A549 (cell line): ENCODE measurements around the gene MON1A. TPM values are rescaled to one million over a fixed set of nuclear protein-coding genes. Genes with fewer than 3 reads are reported as not detected.

ENCODE experiments used
- polyA plus RNA-seq, 4 experiments: library from polyadenylated mRNA; depleted of rRNA in 3 of 4; stranded (reverse); fragments of >200 nt; fragmentation: RNase III in 1 of 4; extraction: RNeasy Plus Mini Kit Qiagen cat#74134 plus additional on column Dnase treatment in 1 of 4; gene quantifications; 2 replicates in 3 of 4; 3 replicates in 1 of 4; pipeline ENCODE4 v1.2.3, GENCODE V29; 2011 to 2017
- small RNA-seq, 6 experiments: library from RNA; depleted of rRNA; stranded (forward); fragments of <200 nt; gene quantifications; one replicate each; pipeline ENCODE3, GENCODE V24; 2012

Gene MON1A
- polyA plus RNA-seq, 2 of the 4 experiments (the other 2 are of a cell fraction) = 4.2 to 5.1 TPM

Small RNA genes within 50 kb of the gene (small RNA-seq; reads per million reads assigned to genes)
- 0 reads per million in 6 experiments for gene RN7SL217P

Other genes starting within 250 kb of the MON1A start
- gene MST1, start 240.3 kb downstream of the MON1A start, polyA plus RNA-seq (2011; rRNA removed) = 3.6 and 5.0 TPM in 2 replicates
- 3.2 to 6.9 TPM (median 4.9 TPM) in 3 replicates for gene MST1, start 240.3 kb downstream of the MON1A start, polyA plus RNA-seq (2017; fragmentation: RNase III; extraction: RNeasy Plus Mini Kit Qiagen cat#74134 plus additional on column Dnase treatment)
- 14.4 and 21.3 TPM in 2 replicates for gene RNF123, start 240.3 kb downstream of the MON1A start, polyA plus RNA-seq (2011; rRNA removed)
- 12.9 to 16.1 TPM (median 16.0 TPM) in 3 replicates for gene RNF123, start 240.3 kb downstream of the MON1A start, polyA plus RNA-seq (2017; fragmentation: RNase III; extraction: RNeasy Plus Mini Kit Qiagen cat#74134 plus additional on column Dnase treatment)
- 0.03 TPM in 1 of 2 replicates, not detected in the other for gene AMIGO3, start 210.1 kb downstream of the MON1A start, polyA plus RNA-seq (2011; rRNA removed)
- 0.13 TPM in 1 of 3 replicates, not detected in the others for gene AMIGO3, start 210.1 kb downstream of the MON1A start, polyA plus RNA-seq (2017; fragmentation: RNase III; extraction: RNeasy Plus Mini Kit Qiagen cat#74134 plus additional on column Dnase treatment)
- gene GMPPB, start 205.9 kb downstream of the MON1A start, polyA plus RNA-seq (2011; rRNA removed) = 12.2 and 12.9 TPM in 2 replicates
- gene GMPPB, start 205.9 kb downstream of the MON1A start, polyA plus RNA-seq (2017; fragmentation: RNase III; extraction: RNeasy Plus Mini Kit Qiagen cat#74134 plus additional on column Dnase treatment) = 22.1 to 26.9 TPM (median 24.1 TPM) in 3 replicates
- 22.2 and 28.9 TPM in 2 replicates for gene IP6K1, start 143.3 kb downstream of the MON1A start, polyA plus RNA-seq (2011; rRNA removed)
- 15.2 to 16.3 TPM (median 16.2 TPM) in 3 replicates for gene IP6K1, start 143.3 kb downstream of the MON1A start, polyA plus RNA-seq (2017; fragmentation: RNase III; extraction: RNeasy Plus Mini Kit Qiagen cat#74134 plus additional on column Dnase treatment)
- 0.54 and 0.71 TPM in 2 replicates for gene CDHR4, start 129.9 kb downstream of the MON1A start, polyA plus RNA-seq (2011; rRNA removed)
- 0.52 to 1.1 TPM (median 0.66 TPM) in 3 replicates for gene CDHR4, start 129.9 kb downstream of the MON1A start, polyA plus RNA-seq (2017; fragmentation: RNase III; extraction: RNeasy Plus Mini Kit Qiagen cat#74134 plus additional on column Dnase treatment)
- gene INKA1, start 126.5 kb downstream of the MON1A start, polyA plus RNA-seq (2011; rRNA removed) = 0.21 and 0.39 TPM in 2 replicates
- 0.51 to 0.75 TPM (median 0.74 TPM) in 3 replicates for gene INKA1, start 126.5 kb downstream of the MON1A start, polyA plus RNA-seq (2017; fragmentation: RNase III; extraction: RNeasy Plus Mini Kit Qiagen cat#74134 plus additional on column Dnase treatment)
- gene UBA7, start 115.9 kb downstream of the MON1A start, polyA plus RNA-seq (2011; rRNA removed) = 0.22 and 0.33 TPM in 2 replicates
- 0.54 to 0.63 TPM (median 0.62 TPM) in 3 replicates for gene UBA7, start 115.9 kb downstream of the MON1A start, polyA plus RNA-seq (2017; fragmentation: RNase III; extraction: RNeasy Plus Mini Kit Qiagen cat#74134 plus additional on column Dnase treatment)
- 10.2 and 10.7 TPM in 2 replicates for gene TRAIP, start 73.2 kb downstream of the MON1A start, polyA plus RNA-seq (2011; rRNA removed)
- 10.7 to 11.9 TPM (median 11.5 TPM) in 3 replicates for gene TRAIP, start 73.2 kb downstream of the MON1A start, polyA plus RNA-seq (2017; fragmentation: RNase III; extraction: RNeasy Plus Mini Kit Qiagen cat#74134 plus additional on column Dnase treatment)
- gene CAMKV, start 59.9 kb downstream of the MON1A start, polyA plus RNA-seq (2011; rRNA removed) = 0.20 and 0.31 TPM in 2 replicates
- 0.31 to 0.51 TPM (median 0.46 TPM) in 3 replicates for gene CAMKV, start 59.9 kb downstream of the MON1A start, polyA plus RNA-seq (2017; fragmentation: RNase III; extraction: RNeasy Plus Mini Kit Qiagen cat#74134 plus additional on column Dnase treatment)
- 7.5 and 9.6 TPM in 2 replicates for gene MST1R, start 25.9 kb downstream of the MON1A start, polyA plus RNA-seq (2011; rRNA removed)
- gene MST1R, start 25.9 kb downstream of the MON1A start, polyA plus RNA-seq (2017; fragmentation: RNase III; extraction: RNeasy Plus Mini Kit Qiagen cat#74134 plus additional on column Dnase treatment) = 5.9 to 6.1 TPM (median 6.0 TPM) in 3 replicates
- gene RBM6, start 10.3 kb upstream of the MON1A start, polyA plus RNA-seq (2011; rRNA removed) = 42.2 and 44.2 TPM in 2 replicates
- gene RBM6, start 10.3 kb upstream of the MON1A start, polyA plus RNA-seq (2017; fragmentation: RNase III; extraction: RNeasy Plus Mini Kit Qiagen cat#74134 plus additional on column Dnase treatment) = 36.3 to 41.4 TPM (median 40.4 TPM) in 3 replicates
- 92.1 and 123 TPM in 2 replicates for gene RBM5, start 159.1 kb upstream of the MON1A start, polyA plus RNA-seq (2011; rRNA removed)
- gene RBM5, start 159.1 kb upstream of the MON1A start, polyA plus RNA-seq (2017; fragmentation: RNase III; extraction: RNeasy Plus Mini Kit Qiagen cat#74134 plus additional on column Dnase treatment) = 66.3 to 87.3 TPM (median 78.9 TPM) in 3 replicates
- gene SEMA3F, start 225.5 kb upstream of the MON1A start, polyA plus RNA-seq (2011; rRNA removed) = 2.9 and 5.0 TPM in 2 replicates
- gene SEMA3F, start 225.5 kb upstream of the MON1A start, polyA plus RNA-seq (2017; fragmentation: RNase III; extraction: RNeasy Plus Mini Kit Qiagen cat#74134 plus additional on column Dnase treatment) = 9.0 to 10.6 TPM (median 10.1 TPM) in 3 replicates